K562 (cell line): ENCODE results near the gene C1orf146. TPM values are rescaled to one million over a fixed set of nuclear protein-coding genes. Genes with fewer than 3 reads are reported as not detected.

Source experiments
- MGA ChIP-seq: fragments of 450-650 bp; IDR thresholded peaks from 2 replicates; pipeline ENCODE4 v1.6.1; 2016; ENCODE audit warnings: mild to moderate bottlenecking, moderate library complexity
- polyA plus RNA-seq, 8 experiments: library from polyadenylated mRNA; depleted of rRNA in 4 of 8; stranded (reverse) in 5 of 8; unstranded in 3 of 8; fragments of >200 nt; fragmentation: Nextera tagmentation in 2 of 8; fragmentation: Illumina TruSeq in 1 of 8; extraction: Ambion mirVana in 2 of 8; extraction: Trizol in 1 of 8; gene quantifications; 2 replicates each; pipeline versions ENCODE4 v1.2.1 to v1.2.3, GENCODE V29; 2011 to 2014; ENCODE audit warnings: inconsistent platforms in 1 of 8, missing spikeins in 1 of 8
- total RNA-seq, 7 experiments: library from RNA; depleted of rRNA in 6 of 7; stranded (reverse); fragments of >200 nt in 6 of 7; fragmentation: Illumina TruSeq in 2 of 7; extraction: Trizol in 2 of 7; gene quantifications; 2 replicates each; pipeline versions ENCODE4 v1.2.1 to v1.2.3, GENCODE V29; 2011 to 2021; ENCODE audit warnings: low replicate concordance in 1 of 7

Gene C1orf146
- total and polyA plus RNA-seq, 9 of the 15 experiments (the other 6 are each of a cell fraction or from before 2014, with no cell fraction given), result 0.10 TPM; not detected in 8

- no peak for TF ChIP-seq MGA
Measured at GRCh38 chr1:92228401-92228800, 10.7 kb downstream of the C1orf146 start (continued).
